PFSK-1 (cell line): ENCODE results near the gene EDEM1.

ENCODE experiments used
- FOXP2 ChIP-seq: optimal IDR thresholded peaks from 2 replicates; pipeline ENCODE3; 2011; ENCODE audit warnings: borderline replicate concordance, control low read depth, inconsistent platforms; ENCODE audit not compliant: insufficient read depth; ENCODE audit errors: extremely low read length, extremely low read depth
- POLR2AphosphoS5 ChIP-seq: IDR thresholded peaks from 2 replicates; pipeline ENCODE4 v1.6.1; 2012; ENCODE audit warnings: low read depth, mild to moderate bottlenecking, control low read depth, low read length, moderate library complexity
- SIN3A ChIP-seq: IDR thresholded peaks from 2 replicates; pipeline ENCODE4 v1.6.1; 2012; ENCODE audit warnings: mild to moderate bottlenecking, low read length, moderate library complexity, borderline replicate concordance; ENCODE audit not compliant: insufficient read depth
- TAF1 ChIP-seq: IDR thresholded peaks from 2 replicates; pipeline ENCODE4 v1.6.1; 2012; ENCODE audit warnings: low read length, control low read depth, borderline replicate concordance; ENCODE audit not compliant: insufficient read depth
- TF ChIP-seq, protein P1 (sequence below), 2 experiments: IDR thresholded peaks; 2 replicates each; pipeline versions ENCODE4 v1.6.1 to v1.8.0; 2011 to 2012; ENCODE audit warnings: low read depth in 2 of 2, low read length in 2 of 2, control low read depth in 1 of 2, inconsistent platforms in 1 of 2, mild to moderate bottlenecking in 1 of 2, moderate library complexity in 1 of 2; ENCODE audit not compliant: insufficient read depth in 1 of 2

The EDEM1 gene

DNA sequence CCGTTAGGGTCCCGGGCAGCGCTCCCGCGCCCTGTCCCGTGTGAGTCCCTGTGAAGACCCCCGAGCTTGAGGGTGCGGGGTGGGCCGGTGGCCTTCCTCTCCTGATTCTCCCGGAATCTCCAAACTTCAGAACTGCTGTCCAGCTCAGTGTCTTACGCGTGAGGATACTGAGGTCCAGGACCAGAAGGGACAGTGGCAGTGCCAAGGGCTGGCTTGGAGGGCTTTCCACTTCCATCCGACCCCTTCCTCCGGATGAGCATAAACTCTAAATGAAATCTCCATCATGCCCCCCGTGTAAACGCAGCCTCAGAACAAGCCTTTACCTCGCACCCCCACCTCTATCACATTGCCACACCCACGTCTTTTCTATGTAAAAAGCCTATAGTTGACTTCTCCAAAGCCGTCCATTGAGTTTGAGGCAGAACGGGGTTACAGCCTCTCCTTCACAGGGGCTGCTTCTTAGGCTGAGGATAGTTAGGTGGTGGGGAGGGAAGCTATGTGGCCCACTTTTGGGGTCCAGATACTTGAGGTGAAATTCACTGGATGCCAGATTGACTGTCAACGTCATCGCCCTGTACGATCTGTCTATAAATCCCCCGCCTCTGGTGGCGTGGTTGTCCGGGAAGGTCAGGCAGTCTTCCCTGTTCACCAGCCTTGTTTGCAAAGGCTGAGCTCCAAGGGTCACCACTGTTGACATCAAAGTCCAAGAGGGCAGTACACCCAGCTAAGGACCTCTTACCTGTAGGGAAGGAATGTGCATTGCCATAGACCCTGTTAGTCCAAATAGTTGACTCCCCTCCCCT lies 1.1 kb downstream of the EDEM1 start:
- TF ChIP-seq FOXP2 (no peak), SIN3A (peak; percentile 45; the same call in 1 of the 2 replicates), POLR2AphosphoS5 (no peak)
- TF ChIP-seq, protein P1, sequence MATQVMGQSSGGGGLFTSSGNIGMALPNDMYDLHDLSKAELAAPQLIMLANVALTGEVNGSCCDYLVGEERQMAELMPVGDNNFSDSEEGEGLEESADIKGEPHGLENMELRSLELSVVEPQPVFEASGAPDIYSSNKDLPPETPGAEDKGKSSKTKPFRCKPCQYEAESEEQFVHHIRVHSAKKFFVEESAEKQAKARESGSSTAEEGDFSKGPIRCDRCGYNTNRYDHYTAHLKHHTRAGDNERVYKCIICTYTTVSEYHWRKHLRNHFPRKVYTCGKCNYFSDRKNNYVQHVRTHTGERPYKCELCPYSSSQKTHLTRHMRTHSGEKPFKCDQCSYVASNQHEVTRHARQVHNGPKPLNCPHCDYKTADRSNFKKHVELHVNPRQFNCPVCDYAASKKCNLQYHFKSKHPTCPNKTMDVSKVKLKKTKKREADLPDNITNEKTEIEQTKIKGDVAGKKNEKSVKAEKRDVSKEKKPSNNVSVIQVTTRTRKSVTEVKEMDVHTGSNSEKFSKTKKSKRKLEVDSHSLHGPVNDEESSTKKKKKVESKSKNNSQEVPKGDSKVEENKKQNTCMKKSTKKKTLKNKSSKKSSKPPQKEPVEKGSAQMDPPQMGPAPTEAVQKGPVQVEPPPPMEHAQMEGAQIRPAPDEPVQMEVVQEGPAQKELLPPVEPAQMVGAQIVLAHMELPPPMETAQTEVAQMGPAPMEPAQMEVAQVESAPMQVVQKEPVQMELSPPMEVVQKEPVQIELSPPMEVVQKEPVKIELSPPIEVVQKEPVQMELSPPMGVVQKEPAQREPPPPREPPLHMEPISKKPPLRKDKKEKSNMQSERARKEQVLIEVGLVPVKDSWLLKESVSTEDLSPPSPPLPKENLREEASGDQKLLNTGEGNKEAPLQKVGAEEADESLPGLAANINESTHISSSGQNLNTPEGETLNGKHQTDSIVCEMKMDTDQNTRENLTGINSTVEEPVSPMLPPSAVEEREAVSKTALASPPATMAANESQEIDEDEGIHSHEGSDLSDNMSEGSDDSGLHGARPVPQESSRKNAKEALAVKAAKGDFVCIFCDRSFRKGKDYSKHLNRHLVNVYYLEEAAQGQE (IDR thresholded peaks at IDR 0.05; ENCODE audit: insufficient read depth in 1 of 2, low read depth in 2 of 2, low read length in 2 of 2) = peak in 1 of 2 experiments; percentile 70; a peak in 2 of 4 replicates

DNA sequence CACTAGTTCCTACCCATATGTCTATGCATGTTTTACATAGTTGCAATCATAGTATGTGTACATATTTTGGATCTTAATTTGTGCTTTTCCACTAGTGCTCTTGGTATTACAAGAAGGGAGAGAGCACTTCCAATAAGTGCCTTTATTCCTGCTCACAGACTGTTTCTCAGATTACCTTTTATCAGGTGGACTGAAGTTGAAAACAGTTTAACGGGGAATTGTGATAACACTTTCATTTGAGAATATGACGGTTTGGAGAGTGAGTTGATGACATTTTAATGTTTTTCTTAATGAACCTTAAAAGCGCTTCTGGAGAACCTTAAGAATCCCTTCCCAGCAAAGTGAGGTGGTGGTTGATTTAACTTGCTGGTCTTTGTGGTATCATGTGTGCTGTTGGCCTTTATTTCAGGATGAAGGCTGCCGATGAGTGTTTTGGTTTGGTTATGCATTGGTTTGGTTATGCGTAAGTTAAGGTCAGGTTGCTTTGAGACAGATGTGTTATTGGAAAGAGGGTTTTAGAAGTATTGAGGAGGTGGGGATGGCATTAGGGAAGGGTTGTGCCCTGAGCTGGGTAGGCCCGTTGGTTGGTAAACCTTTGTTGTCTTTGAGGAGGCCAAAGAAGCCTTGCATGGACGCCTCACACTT lies 2.8 kb downstream of the EDEM1 start:
- TF ChIP-seq, protein P1 (IDR thresholded peaks at IDR 0.05; ENCODE audit: insufficient read depth in 1 of 2, low read depth in 2 of 2, low read length in 2 of 2) = no peak
- TF ChIP-seq POLR2AphosphoS5 (no peak), SIN3A (no peak), FOXP2 (no peak), TAF1 (no peak)

GRCh38 chr3:5191555-5192304 lies 4.2 kb downstream of the EDEM1 start:
- TF ChIP-seq POLR2AphosphoS5 = no peak
- TF ChIP-seq, protein P1 (IDR thresholded peaks at IDR 0.05; ENCODE audit: insufficient read depth in 1 of 2, low read depth in 2 of 2, low read length in 2 of 2) = no peak
- TF ChIP-seq TAF1 = no peak
- no peak for TF ChIP-seq FOXP2
- no peak for TF ChIP-seq SIN3A

- no peak for TF ChIP-seq TAF1
- TF ChIP-seq SIN3A = no peak
- TF ChIP-seq POLR2AphosphoS5 = no peak
- TF ChIP-seq, protein P1 (IDR thresholded peaks at IDR 0.05; ENCODE audit: insufficient read depth in 1 of 2, low read depth in 2 of 2, low read length in 2 of 2) = no peak
- TF ChIP-seq FOXP2 = no peak
Measured at GRCh38 chr3:5192571-5193365, 5.3 kb downstream of the EDEM1 start.
